SK-N-SH (cell line): ENCODE data around the gene SEC14L5. TPM values are rescaled to one million over a fixed set of nuclear protein-coding genes. Genes with fewer than 3 reads are reported as not detected.

Experiments used
- CTCF ChIA-PET: fragments of 300-600, 350-600 bp; formaldehyde crosslinking; extraction: SDS; loops from one replicate; lab custom pipeline; 2021; lab: Yijun Ruan, JAX
- POLR2A ChIA-PET: fragments of 350-600 bp; sonication (Branson Sonifier 250); formaldehyde crosslinking; extraction: SDS; loops from one replicate; lab custom pipeline; 2020; ENCODE audit warnings: antibody characterized with exemption, inconsistent platforms; lab: Yijun Ruan, JAX
- DNase-seq: peaks from one replicate; pipeline ENCODE4 v3.0.0; 2012
- H2AFZ ChIP-seq: fragments of 200-600 bp; sonication (generic); 2 replicates; pipeline ENCODE4 v1.8.1; 2016; ENCODE audit warnings: antibody characterized with exemption, mild to moderate bottlenecking, low read depth
- H3F3A ChIP-seq: fragments of 200-600 bp; sonication (generic); replicated peaks from 2 replicates; pipeline ENCODE3; 2016; ENCODE audit warnings: antibody characterized with exemption, mild to moderate bottlenecking; ENCODE audit not compliant: insufficient read depth
- H3K27ac ChIP-seq, 2 experiments: fragments of 200-500 bp in 1 of 2; fragments of 200-600 bp in 1 of 2; sonication (Bioruptor generic) in 1 of 2; sonication (generic), shearing (Covaris generic) in 1 of 2; 2 replicates each; pipeline versions ENCODE4 v1.5.1 to v1.6.1; 2014 to 2016; ENCODE audit warnings: low read depth in 2 of 2, inconsistent platforms in 1 of 2, low read length in 1 of 2, mild to moderate bottlenecking in 1 of 2, mixed read lengths in 1 of 2
- H3K27me3 ChIP-seq: fragments of 200-600 bp; sonication (generic), shearing (Covaris generic); 2 replicates; pipeline ENCODE4 v1.6.1; 2016; ENCODE audit warnings: mixed run types; ENCODE audit not compliant: insufficient read depth
- H3K36me3 ChIP-seq, 2 experiments: fragments of 200-500 bp in 1 of 2; fragments of 200-600 bp in 1 of 2; sonication (Bioruptor generic) in 1 of 2; sonication (generic) in 1 of 2; replicated peaks in 1 of 2; 2 replicates each; pipeline versions ENCODE3 to v1.5.1; 2014 to 2016; ENCODE audit warnings: low read length in 1 of 2, mild to moderate bottlenecking in 1 of 2; ENCODE audit not compliant: insufficient read depth in 2 of 2, control insufficient read depth in 1 of 2
- H3K4me1 ChIP-seq, 2 experiments: fragments of 200-500 bp in 1 of 2; fragments of 200-600 bp in 1 of 2; sonication (Bioruptor generic) in 1 of 2; sonication (generic), shearing (Covaris generic) in 1 of 2; 2 replicates each; pipeline versions ENCODE4 v1.5.1 to v1.6.1; 2014 to 2016; ENCODE audit warnings: low read depth in 1 of 2, low read length in 1 of 2, mixed run types in 1 of 2; ENCODE audit not compliant: insufficient read depth in 2 of 2, control insufficient read depth in 1 of 2
- H3K4me2 ChIP-seq: fragments of 200-600 bp; sonication (generic), shearing (Covaris generic); 2 replicates; pipeline ENCODE4 v1.6.1; 2017; ENCODE audit warnings: mixed run types
- H3K4me3 ChIP-seq, 2 experiments: fragments of 200-500 bp in 1 of 2; fragments of 200-600 bp in 1 of 2; sonication (Bioruptor generic) in 1 of 2; sonication (generic), shearing (Covaris generic) in 1 of 2; 2 replicates each; pipeline versions ENCODE4 v1.5.1 to v1.8.1; 2014 to 2016; ENCODE audit warnings: low read depth in 2 of 2, inconsistent platforms in 1 of 2, low read length in 1 of 2, mild to moderate bottlenecking in 1 of 2, mixed read lengths in 1 of 2, moderate library complexity in 1 of 2
- H3K79me2 ChIP-seq: fragments of 200-600 bp; sonication (generic); 2 replicates; pipeline ENCODE4 v1.8.1; 2017; ENCODE audit warnings: mild to moderate bottlenecking; ENCODE audit not compliant: insufficient read depth
- H3K9ac ChIP-seq: fragments of 200-600 bp; sonication (generic); 2 replicates; pipeline ENCODE4 v1.6.1; 2017; ENCODE audit warnings: mixed run types
- H3K9me2 ChIP-seq: fragments of 200-600 bp; sonication (generic); 2 replicates; pipeline ENCODE4 v1.6.1; 2017; ENCODE audit warnings: mixed run types
- H3K9me3 ChIP-seq: fragments of 200-600 bp; sonication (generic); 2 replicates; pipeline ENCODE4 v1.6.1; 2017; ENCODE audit warnings: mixed run types, mild to moderate bottlenecking, moderate library complexity
- H4K20me1 ChIP-seq: fragments of 200-600 bp; sonication (generic); 2 replicates; pipeline ENCODE4 v1.6.1; 2017; ENCODE audit warnings: mild to moderate bottlenecking, mixed run types; ENCODE audit not compliant: insufficient read depth
- CHD2 ChIP-seq: fragments of 150-350 bp; IDR thresholded peaks from 2 replicates; pipeline ENCODE4 v1.6.1; 2018; ENCODE audit warnings: low read length; ENCODE audit not compliant: partially characterized antibody
- FOSL2 ChIP-seq: IDR thresholded peaks from 2 replicates; pipeline ENCODE4 v1.4.0; 2012; ENCODE audit warnings: low read depth, mild to moderate bottlenecking, moderate library complexity, borderline replicate concordance
- GABPA ChIP-seq: IDR thresholded peaks from 2 replicates; pipeline ENCODE4 v1.4.0; 2012; ENCODE audit warnings: low read depth, mild to moderate bottlenecking
- IRF3 ChIP-seq: fragments of 150-350 bp; IDR thresholded peaks from 2 replicates; pipeline ENCODE4 v1.6.1; 2016; ENCODE audit warnings: mild to moderate bottlenecking, low read depth, low read length
- JUND ChIP-seq: IDR thresholded peaks from 2 replicates; pipeline ENCODE4 v1.4.0; 2012
- MXI1 ChIP-seq: IDR thresholded peaks from 2 replicates; pipeline ENCODE4 v1.6.1; 2012; ENCODE audit warnings: mild to moderate bottlenecking, low read depth, low read length, improper control_type of control experiment
- NFIC ChIP-seq: IDR thresholded peaks from 2 replicates; pipeline ENCODE4 v1.4.0; 2012; ENCODE audit warnings: borderline replicate concordance
- RCOR1 ChIP-seq: fragments of 150-350 bp; IDR thresholded peaks from 2 replicates; pipeline ENCODE4 v1.6.1; 2017; ENCODE audit warnings: antibody characterized with exemption, low read length
- RFX5 ChIP-seq: IDR thresholded peaks from 2 replicates; pipeline ENCODE4 v1.6.1; 2012; ENCODE audit warnings: mild to moderate bottlenecking, improper control_type of control experiment, low read length
- SMC3 ChIP-seq: IDR thresholded peaks from 2 replicates; pipeline ENCODE4 v1.6.1; 2012; ENCODE audit warnings: low read depth, low read length, improper control_type of control experiment
- TCF12 ChIP-seq: IDR thresholded peaks from 2 replicates; pipeline ENCODE4 v1.4.0; 2012
- TEAD4 ChIP-seq: IDR thresholded peaks from 2 replicates; pipeline ENCODE4 v1.4.0; 2012; ENCODE audit warnings: mild to moderate bottlenecking, borderline replicate concordance; ENCODE audit not compliant: insufficient read depth
- USF2 ChIP-seq: fragments of 150-350 bp; IDR thresholded peaks from 2 replicates; pipeline ENCODE4 v1.6.1; 2017; ENCODE audit warnings: antibody characterized with exemption, low read length, low read depth, borderline replicate concordance
- WGBS: methylation state at CpG from one replicate; pipeline ENCODE4 v1.1.6; 2017; ENCODE audit warnings: low lambda C conversion rate; 5-methylcytosine and 5-hydroxymethylcytosine counted together
- polyA plus RNA-seq, 3 experiments: library from polyadenylated mRNA; depleted of rRNA; stranded (reverse); fragments of >200 nt; gene quantifications; 2 replicates each; pipeline ENCODE4 v1.2.3, GENCODE V29; 2012
- TF ChIP-seq, protein P1 (sequence below): IDR thresholded peaks from 2 replicates; pipeline ENCODE4 v1.4.0; 2012; ENCODE audit warnings: low read depth, borderline replicate concordance
- TF ChIP-seq, protein P2 (sequence below): IDR thresholded peaks from 2 replicates; pipeline ENCODE4; 2012
- TF ChIP-seq, protein P3 (sequence below): IDR thresholded peaks from 2 replicates; pipeline ENCODE4 v1.4.0; 2012; ENCODE audit warnings: low read depth

The SEC14L5 gene
- polyA plus RNA-seq, 1 of the 3 experiments (the other 2 are of a cell fraction): 0.08 TPM

- TF ChIP-seq, protein P1, sequence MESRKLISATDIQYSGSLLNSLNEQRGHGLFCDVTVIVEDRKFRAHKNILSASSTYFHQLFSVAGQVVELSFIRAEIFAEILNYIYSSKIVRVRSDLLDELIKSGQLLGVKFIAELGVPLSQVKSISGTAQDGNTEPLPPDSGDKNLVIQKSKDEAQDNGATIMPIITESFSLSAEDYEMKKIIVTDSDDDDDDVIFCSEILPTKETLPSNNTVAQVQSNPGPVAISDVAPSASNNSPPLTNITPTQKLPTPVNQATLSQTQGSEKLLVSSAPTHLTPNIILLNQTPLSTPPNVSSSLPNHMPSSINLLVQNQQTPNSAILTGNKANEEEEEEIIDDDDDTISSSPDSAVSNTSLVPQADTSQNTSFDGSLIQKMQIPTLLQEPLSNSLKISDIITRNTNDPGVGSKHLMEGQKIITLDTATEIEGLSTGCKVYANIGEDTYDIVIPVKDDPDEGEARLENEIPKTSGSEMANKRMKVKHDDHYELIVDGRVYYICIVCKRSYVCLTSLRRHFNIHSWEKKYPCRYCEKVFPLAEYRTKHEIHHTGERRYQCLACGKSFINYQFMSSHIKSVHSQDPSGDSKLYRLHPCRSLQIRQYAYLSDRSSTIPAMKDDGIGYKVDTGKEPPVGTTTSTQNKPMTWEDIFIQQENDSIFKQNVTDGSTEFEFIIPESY: no peak
Observed at GRCh38 chr16:5018793-5019192, 60.7 kb downstream of the SEC14L5 start (continued).

DNA sequence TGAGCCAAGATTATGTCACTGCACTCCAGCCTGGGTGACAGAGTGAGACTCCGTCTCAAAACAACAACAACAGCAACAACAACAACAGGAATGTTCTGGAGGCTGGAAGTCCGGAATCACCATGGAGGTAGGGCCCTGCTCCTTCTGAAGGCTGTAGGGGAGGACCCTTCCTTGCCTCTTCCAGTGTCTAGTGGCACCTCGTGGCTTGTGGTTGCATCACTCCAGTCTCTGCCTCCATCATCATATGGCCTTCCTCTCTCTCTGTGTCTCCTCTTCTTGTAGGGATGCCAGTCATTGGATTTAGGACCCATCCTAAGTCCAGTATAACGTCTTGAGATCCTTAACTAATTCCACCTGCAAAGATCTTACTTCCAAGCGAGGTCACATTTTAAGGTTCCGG lies 61.6 kb downstream of the SEC14L5 start:
- Histone ChIP-seq H3K36me3 (no peaks in the 10 kb centered on the region), H3K4me3 (no peak overlapping the region), H3K9ac (no peak overlapping the region), H3F3A (no peaks in the 10 kb centered on the region), H4K20me1 (no peaks in the 10 kb centered on the region), H3K27me3 (peaks cover 18% of the 10 kb centered on the region; the same call in 1 of the 2 replicates), H3K4me2 (no peak overlapping the region), H3K79me2 (no peaks in the 10 kb centered on the region), H3K27ac (no peak overlapping the region), H3K9me3 (no peaks in the 10 kb centered on the region), H2AFZ (no peak overlapping the region), H3K9me2 (no peaks in the 10 kb centered on the region), H3K4me1 (no peaks in the 10 kb centered on the region)
- ChIA-PET CTCF (interaction anchor here (0.7 kb wide), 1 partner anchor 55 kb away, joined by 3 read pairs; no protein-coding TSS in a partner anchor), POLR2A (no interaction called here)
- DNase-seq: no peak
- TF ChIP-seq TCF12 (no peak), RFX5 (no peak), RCOR1 (no peak), SMC3 (no peak), CHD2 (no peak), JUND (no peak), NFIC (no peak), MXI1 (no peak), GABPA (no peak), FOSL2 (no peak), USF2 (no peak), TEAD4 (no peak), IRF3 (no peak)
- TF ChIP-seq, protein P2, sequence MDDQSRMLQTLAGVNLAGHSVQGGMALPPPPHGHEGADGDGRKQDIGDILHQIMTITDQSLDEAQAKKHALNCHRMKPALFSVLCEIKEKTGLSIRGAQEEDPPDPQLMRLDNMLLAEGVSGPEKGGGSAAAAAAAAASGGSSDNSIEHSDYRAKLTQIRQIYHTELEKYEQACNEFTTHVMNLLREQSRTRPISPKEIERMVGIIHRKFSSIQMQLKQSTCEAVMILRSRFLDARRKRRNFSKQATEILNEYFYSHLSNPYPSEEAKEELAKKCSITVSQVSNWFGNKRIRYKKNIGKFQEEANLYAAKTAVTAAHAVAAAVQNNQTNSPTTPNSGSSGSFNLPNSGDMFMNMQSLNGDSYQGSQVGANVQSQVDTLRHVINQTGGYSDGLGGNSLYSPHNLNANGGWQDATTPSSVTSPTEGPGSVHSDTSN: no peak
- TF ChIP-seq, protein P3, sequence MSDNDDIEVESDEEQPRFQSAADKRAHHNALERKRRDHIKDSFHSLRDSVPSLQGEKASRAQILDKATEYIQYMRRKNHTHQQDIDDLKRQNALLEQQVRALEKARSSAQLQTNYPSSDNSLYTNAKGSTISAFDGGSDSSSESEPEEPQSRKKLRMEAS: no peak
- 30% methylated on average over 6 of the region's 6 CpGs for WGBS
